Vagina (tissue), 2 donors: ENCODE data around the gene KDM7A.

Experiments used
- POLR2A ChIP-seq, 2 donors: fragments of 450-650 bp; IDR thresholded peaks; one replicate each; pipeline ENCODE4 v1.6.1; 2017; ENCODE audit warnings: antibody characterized with exemption in 2 of 2, mild to moderate bottlenecking in 2 of 2, moderate library complexity in 2 of 2
- POLR2AphosphoS5 ChIP-seq, 2 donors: sonication (generic); formaldehyde crosslinking; IDR thresholded peaks; one replicate each; pipeline ENCODE4 v1.9.0; 2017; ENCODE audit warnings: antibody characterized with exemption in 2 of 2, mild to moderate bottlenecking in 2 of 2, low read depth in 1 of 2; ENCODE audit not compliant: insufficient read depth in 1 of 2
- TF ChIP-seq, protein P1 (sequence below), 3 experiments: fragments of 450-650 bp in 2 of 3; fragments of 200-600 bp in 1 of 3; sonication (generic) in 1 of 3; IDR thresholded peaks; one replicate each; pipeline ENCODE4 v1.5.1; 2017 to 2019; ENCODE audit warnings: antibody characterized with exemption in 3 of 3, mild to moderate bottlenecking in 2 of 3, moderate library complexity in 2 of 3

DNA sequence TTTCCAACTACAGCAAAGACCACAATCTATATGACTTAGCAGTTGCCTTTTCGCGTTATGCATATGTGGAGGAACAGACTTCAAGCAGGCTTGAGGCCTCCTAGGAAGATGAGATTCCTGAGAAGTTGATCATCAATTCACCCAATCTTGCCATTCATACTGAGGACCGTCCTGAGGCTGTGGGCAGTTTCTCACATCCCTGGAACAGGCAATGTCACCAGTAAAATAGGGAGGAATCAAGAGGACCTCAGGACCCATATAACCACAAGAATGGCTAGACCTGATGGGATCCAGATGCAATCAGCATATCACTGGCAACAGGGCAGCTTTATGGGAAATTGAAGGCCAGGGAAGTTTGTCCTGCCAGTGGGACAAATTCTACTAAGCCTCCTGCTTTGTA lies 17.3 kb downstream of the KDM7A start:
- TF ChIP-seq, protein P1, sequence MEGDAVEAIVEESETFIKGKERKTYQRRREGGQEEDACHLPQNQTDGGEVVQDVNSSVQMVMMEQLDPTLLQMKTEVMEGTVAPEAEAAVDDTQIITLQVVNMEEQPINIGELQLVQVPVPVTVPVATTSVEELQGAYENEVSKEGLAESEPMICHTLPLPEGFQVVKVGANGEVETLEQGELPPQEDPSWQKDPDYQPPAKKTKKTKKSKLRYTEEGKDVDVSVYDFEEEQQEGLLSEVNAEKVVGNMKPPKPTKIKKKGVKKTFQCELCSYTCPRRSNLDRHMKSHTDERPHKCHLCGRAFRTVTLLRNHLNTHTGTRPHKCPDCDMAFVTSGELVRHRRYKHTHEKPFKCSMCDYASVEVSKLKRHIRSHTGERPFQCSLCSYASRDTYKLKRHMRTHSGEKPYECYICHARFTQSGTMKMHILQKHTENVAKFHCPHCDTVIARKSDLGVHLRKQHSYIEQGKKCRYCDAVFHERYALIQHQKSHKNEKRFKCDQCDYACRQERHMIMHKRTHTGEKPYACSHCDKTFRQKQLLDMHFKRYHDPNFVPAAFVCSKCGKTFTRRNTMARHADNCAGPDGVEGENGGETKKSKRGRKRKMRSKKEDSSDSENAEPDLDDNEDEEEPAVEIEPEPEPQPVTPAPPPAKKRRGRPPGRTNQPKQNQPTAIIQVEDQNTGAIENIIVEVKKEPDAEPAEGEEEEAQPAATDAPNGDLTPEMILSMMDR (IDR thresholded peaks at IDR 0.05): no peak
- TF ChIP-seq POLR2A (IDR thresholded peaks at IDR 0.05) (no peak), POLR2AphosphoS5 (IDR thresholded peaks at IDR 0.05; ENCODE audit: insufficient read depth in 1 of 2, low read depth in 1 of 2) (no peak)
